Mesothelial cell of epicardium (in vitro differentiated cells): ENCODE results near the gene ARHGEF7. TPM values are rescaled to one million over a fixed set of nuclear protein-coding genes. Genes with fewer than 3 reads are reported as not detected.

Source experiments
- DNase-seq, 2 experiments: peaks; one replicate each; pipeline ENCODE4 v3.0.0; 2021; ENCODE audit warnings: low spot score in 2 of 2; ENCODE audit not compliant: unreplicated experiment in 2 of 2
- H3K27ac Mint-ChIP-seq: 2 replicates; pipeline ENCODE4 v1.8.0; 2021; ENCODE audit warnings: mixed read lengths
- H3K27me3 Mint-ChIP-seq: 2 replicates; pipeline ENCODE4 v1.8.0; 2021; ENCODE audit warnings: low read depth, mixed read lengths
- H3K36me3 Mint-ChIP-seq: 2 replicates; pipeline ENCODE4 v1.8.0; 2021; ENCODE audit warnings: mixed read lengths
- H3K4me1 Mint-ChIP-seq: 2 replicates; pipeline ENCODE4 v1.8.0; 2021; ENCODE audit warnings: mixed read lengths
- H3K4me3 Mint-ChIP-seq: 2 replicates; pipeline ENCODE4 v1.8.0; 2021; ENCODE audit warnings: mild to moderate bottlenecking, moderate library complexity, mixed read lengths
- H3K9me3 Mint-ChIP-seq: 2 replicates; pipeline ENCODE4 v1.8.0; 2021; ENCODE audit warnings: mixed read lengths
- total RNA-seq: library from RNA; stranded (reverse); gene quantifications from 3 replicates; pipeline ENCODE4 v1.2.1, GENCODE V29; 2021
- TF ChIP-seq, protein P1 (sequence below): fragments of 200-600 bp; sonication (generic); IDR thresholded peaks from one replicate; pipeline ENCODE4 v1.5.0; 2021; ENCODE audit warnings: antibody characterized with exemption; ENCODE audit not compliant: unreplicated experiment

The ARHGEF7 gene
- total RNA-seq, 1 donor from 2014 or later, result 95.9 TPM

DNA sequence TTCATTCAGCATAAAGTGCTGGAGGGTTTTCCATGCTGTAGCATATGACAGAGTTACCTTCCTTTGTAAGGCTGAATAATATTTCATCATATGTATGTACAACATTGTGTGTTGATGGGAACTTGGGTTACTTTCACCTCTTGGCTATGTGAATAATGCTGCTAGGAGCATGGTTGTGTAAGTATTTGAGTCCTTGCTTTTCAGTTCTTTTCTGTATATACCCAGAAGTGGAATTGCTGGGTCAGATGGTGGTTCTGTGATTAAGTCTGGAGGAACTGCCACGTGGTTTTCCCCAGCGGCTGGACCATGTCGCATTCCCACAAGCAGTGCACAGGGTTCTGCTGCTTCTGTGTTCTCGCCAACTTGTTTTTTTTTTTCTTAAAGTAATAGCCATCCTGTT, 104.2 kb downstream of the ARHGEF7 start:
- H3K9me3 Mint-ChIP-seq, result no peaks in the 10 kb centered on the region
- H3K27me3 Mint-ChIP-seq, result no peaks in the 10 kb centered on the region
- H3K27ac Mint-ChIP-seq, result no peak overlapping the region
- no peak for DNase-seq
- peaks cover 13% of the 10 kb centered on the region for H3K4me1 Mint-ChIP-seq
- no peak overlapping the region for H3K4me3 Mint-ChIP-seq
- H3K36me3 Mint-ChIP-seq, result peaks cover 9% of the 10 kb centered on the region
- TF ChIP-seq, protein P1, sequence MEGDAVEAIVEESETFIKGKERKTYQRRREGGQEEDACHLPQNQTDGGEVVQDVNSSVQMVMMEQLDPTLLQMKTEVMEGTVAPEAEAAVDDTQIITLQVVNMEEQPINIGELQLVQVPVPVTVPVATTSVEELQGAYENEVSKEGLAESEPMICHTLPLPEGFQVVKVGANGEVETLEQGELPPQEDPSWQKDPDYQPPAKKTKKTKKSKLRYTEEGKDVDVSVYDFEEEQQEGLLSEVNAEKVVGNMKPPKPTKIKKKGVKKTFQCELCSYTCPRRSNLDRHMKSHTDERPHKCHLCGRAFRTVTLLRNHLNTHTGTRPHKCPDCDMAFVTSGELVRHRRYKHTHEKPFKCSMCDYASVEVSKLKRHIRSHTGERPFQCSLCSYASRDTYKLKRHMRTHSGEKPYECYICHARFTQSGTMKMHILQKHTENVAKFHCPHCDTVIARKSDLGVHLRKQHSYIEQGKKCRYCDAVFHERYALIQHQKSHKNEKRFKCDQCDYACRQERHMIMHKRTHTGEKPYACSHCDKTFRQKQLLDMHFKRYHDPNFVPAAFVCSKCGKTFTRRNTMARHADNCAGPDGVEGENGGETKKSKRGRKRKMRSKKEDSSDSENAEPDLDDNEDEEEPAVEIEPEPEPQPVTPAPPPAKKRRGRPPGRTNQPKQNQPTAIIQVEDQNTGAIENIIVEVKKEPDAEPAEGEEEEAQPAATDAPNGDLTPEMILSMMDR, result no peak

DNA sequence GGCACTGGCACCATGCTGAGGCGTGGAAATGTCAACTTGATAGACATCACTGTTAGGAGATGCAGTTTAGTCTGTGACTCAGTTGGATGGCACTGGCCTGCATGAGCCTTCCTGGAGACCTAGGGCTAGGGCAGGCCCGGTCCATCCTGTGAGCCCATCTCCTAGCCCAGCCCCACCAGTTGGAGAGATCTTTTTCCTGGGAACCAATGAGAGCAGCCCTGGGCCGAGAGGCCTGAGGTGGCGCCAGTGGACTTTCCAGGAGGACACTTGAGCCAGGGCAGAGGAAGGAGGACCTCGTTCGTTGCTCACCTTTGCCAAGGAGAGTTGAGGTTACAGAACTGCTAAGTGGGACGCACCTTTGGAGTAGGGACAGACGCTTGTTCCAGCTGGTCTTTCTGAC, 104.8 kb downstream of the ARHGEF7 start:
- Mint-ChIP-seq H3K9me3 (no peaks in the 10 kb centered on the region), H3K4me3 (no peak overlapping the region), H3K27me3 (no peaks in the 10 kb centered on the region), H3K4me1 (peaks cover 13% of the 10 kb centered on the region), H3K27ac (no peak overlapping the region), H3K36me3 (peaks cover 9% of the 10 kb centered on the region)
- DNase-seq, result no peak
- TF ChIP-seq, protein P1, result no peak

- TF ChIP-seq, protein P1, result no peak
- Mint-ChIP-seq H3K27me3 (no peaks in the 10 kb centered on the region), H3K4me3 (no peak overlapping the region), H3K4me1 (peaks cover 4% of the 10 kb centered on the region), H3K9me3 (no peaks in the 10 kb centered on the region), H3K36me3 (peaks cover 8% of the 10 kb centered on the region), H3K27ac (no peak overlapping the region)
- no peak for DNase-seq
Observed at GRCh38 chr13:111225166-111225565, 110.1 kb downstream of the ARHGEF7 start.

GRCh38 chr13:111225810-111226546, 110.9 kb downstream of the ARHGEF7 start:
- H3K4me1 Mint-ChIP-seq, result peaks cover 4% of the 10 kb centered on the region
- TF ChIP-seq, protein P1, result no peak
- no peak overlapping the region for H3K4me3 Mint-ChIP-seq
- no peak for DNase-seq
- H3K36me3 Mint-ChIP-seq, result peaks cover 8% of the 10 kb centered on the region
- H3K27ac Mint-ChIP-seq, result no peak overlapping the region
- H3K27me3 Mint-ChIP-seq, result no peaks in the 10 kb centered on the region
- H3K9me3 Mint-ChIP-seq, result no peaks in the 10 kb centered on the region

DNA sequence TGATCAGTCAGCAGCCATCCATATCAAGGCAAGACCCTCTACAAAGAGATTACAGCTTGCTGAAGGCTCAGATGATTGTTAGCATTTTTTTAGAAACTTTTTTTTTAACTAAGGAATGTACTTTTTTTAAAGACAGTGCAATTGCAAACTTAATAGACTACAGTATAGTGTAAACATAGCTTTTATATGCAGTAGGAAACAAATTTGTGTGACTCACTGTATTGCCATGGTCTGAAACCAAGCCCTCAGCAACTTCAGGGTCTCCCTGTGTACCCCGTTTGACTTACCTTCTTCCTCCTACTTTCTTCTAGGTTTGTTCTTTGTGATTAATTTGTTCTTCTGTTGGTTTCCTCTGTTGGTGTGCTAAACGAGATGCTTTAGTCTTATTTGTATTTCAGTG, 112.3 kb downstream of the ARHGEF7 start:
- no peaks in the 10 kb centered on the region for H3K27me3 Mint-ChIP-seq
- H3K27ac Mint-ChIP-seq, result no peak overlapping the region
- H3K36me3 Mint-ChIP-seq, result peaks cover 14% of the 10 kb centered on the region
- H3K9me3 Mint-ChIP-seq, result no peaks in the 10 kb centered on the region
- H3K4me3 Mint-ChIP-seq, result no peak overlapping the region
- no peak for DNase-seq
- TF ChIP-seq, protein P1, result no peak
- H3K4me1 Mint-ChIP-seq, result peaks cover 4% of the 10 kb centered on the region
